Endothelial cell of umbilical vein (primary cell): ENCODE measurements around the gene COL4A2. TPM values are rescaled to one million over a fixed set of nuclear protein-coding genes. Genes with fewer than 3 reads are reported as not detected.

Experiments
- BruUV-seq: library from RNA; stranded (reverse); fragments of 400-500 nt; replicated peaks from 2 replicates; lab custom pipeline; 2021; lab: Mats Ljungman, UMichigan
- CTCF ChIA-PET: fragments of 300-600, 350-600 bp; sonication (Branson Sonifier 250); formaldehyde crosslinking; loops from one replicate; lab custom pipeline; 2021; ENCODE audit warnings: antibody characterized with exemption, inconsistent platforms; lab: Charles Lee
- POLR2A ChIA-PET: fragments of 300-600, 350-600 bp; sonication (Branson Sonifier 250); formaldehyde crosslinking; loops from one replicate; lab custom pipeline; 2021; ENCODE audit warnings: antibody characterized with exemption, inconsistent platforms; lab: Charles Lee
- DNase-seq: peaks from one replicate; pipeline ENCODE4 v3.0.0-alpha.2; 2011; ENCODE audit warnings: low read depth, low spot score
- FAIRE-seq: peaks from 2 replicates; lab custom pipeline; 2011; peaks lifted over from hg19 to GRCh38; lab: Jason Lieb, UNC
- H2AFZ ChIP-seq: 2 replicates; pipeline ENCODE4 v1.6.0; 2012; ENCODE audit warnings: low read depth, low read length, control low read depth, inconsistent platforms
- H3K27ac ChIP-seq: 2 replicates; pipeline ENCODE4 v1.5.1; 2011; ENCODE audit warnings: low read depth, mild to moderate bottlenecking, control low read depth, low read length, moderate library complexity; ENCODE audit not compliant: insufficient read depth
- H3K27me3 ChIP-seq, 2 experiments: 2 replicates each; pipeline versions ENCODE4 v1.6.0 to v1.6.1; 2011; ENCODE audit warnings: low read length in 2 of 2, mixed read lengths in 1 of 2; ENCODE audit not compliant: control insufficient read depth in 2 of 2, insufficient read depth in 2 of 2
- H3K36me3 ChIP-seq, 2 experiments: 2 replicates in 1 of 2; 3 replicates in 1 of 2; pipeline ENCODE4 v1.5.1; 2011; ENCODE audit warnings: low read length in 2 of 2, mild to moderate bottlenecking in 1 of 2, moderate library complexity in 1 of 2; ENCODE audit not compliant: control insufficient read depth in 2 of 2, insufficient read depth in 2 of 2; ENCODE audit errors: extremely low read depth in 1 of 2
- H3K4me1 ChIP-seq: 3 replicates; pipeline ENCODE4 v1.5.1; 2011; ENCODE audit warnings: mild to moderate bottlenecking, low read length; ENCODE audit not compliant: control insufficient read depth, insufficient read depth; ENCODE audit errors: extremely low read depth
- H3K4me2 ChIP-seq: 2 replicates; pipeline ENCODE4 v1.6.1; 2011; ENCODE audit warnings: low read length, control low read depth, mixed read lengths; ENCODE audit not compliant: insufficient read depth
- H3K4me3 ChIP-seq, 3 experiments: fragments of 200-600 bp in 1 of 3; sonication (generic), shearing (Covaris generic) in 1 of 3; replicated peaks in 1 of 3; 2 replicates each; pipeline ENCODE4 v1.5.1; 2011 to 2016; ENCODE audit warnings: control low read depth in 3 of 3, low read length in 3 of 3, mild to moderate bottlenecking in 2 of 3, inconsistent platforms in 1 of 3, low read depth in 1 of 3, moderate library complexity in 1 of 3; ENCODE audit not compliant: insufficient read depth in 1 of 3
- H3K79me2 ChIP-seq: 2 replicates; pipeline ENCODE4 v1.6.0; 2012; ENCODE audit warnings: low read length, inconsistent platforms; ENCODE audit not compliant: control insufficient read depth, insufficient read depth
- H3K9ac ChIP-seq: replicated peaks from 2 replicates; pipeline ENCODE3; 2011; ENCODE audit warnings: low read length, control low read depth; ENCODE audit not compliant: insufficient read depth; ENCODE audit errors: extremely low read depth
- H3K9me1 ChIP-seq: replicated peaks from 3 replicates; pipeline ENCODE4 v1.6.0; 2011; ENCODE audit warnings: mild to moderate bottlenecking, low read length; ENCODE audit not compliant: control insufficient read depth, insufficient read depth; ENCODE audit errors: extremely low read depth
- H3K9me3 ChIP-seq: replicated peaks from 2 replicates; pipeline ENCODE4 v1.5.1; 2012; ENCODE audit warnings: low read length, inconsistent platforms; ENCODE audit not compliant: control insufficient read depth, insufficient read depth
- H4K20me1 ChIP-seq: replicated peaks from 2 replicates; pipeline ENCODE3; 2011; ENCODE audit warnings: mild to moderate bottlenecking, low read length; ENCODE audit not compliant: control insufficient read depth, insufficient read depth; ENCODE audit errors: extremely low read depth
- CTCF ChIP-seq, 2 donors: IDR thresholded peaks; 1 replicate in 1 of 2; 2 replicates in 1 of 2; pipeline ENCODE4 v1.5.1; 2011; ENCODE audit warnings: low read length in 2 of 2, mild to moderate bottlenecking in 2 of 2, moderate library complexity in 2 of 2, control low read depth in 1 of 2, inconsistent platforms in 1 of 2, low read depth in 1 of 2; ENCODE audit not compliant: insufficient read depth in 1 of 2; ENCODE audit errors: extremely low read depth in 1 of 2
- EZH2 ChIP-seq: IDR thresholded peaks from 2 replicates; pipeline ENCODE4 v1.6.1; 2012; ENCODE audit warnings: borderline replicate concordance, low read depth, mild to moderate bottlenecking, moderate library complexity, low read length, inconsistent platforms; ENCODE audit not compliant: severe bottlenecking
- FOS ChIP-seq: IDR thresholded peaks from 2 replicates; pipeline ENCODE4 v1.6.1; 2011; ENCODE audit warnings: mild to moderate bottlenecking, low read length, moderate library complexity, borderline replicate concordance; ENCODE audit not compliant: insufficient read depth
- GATA2 ChIP-seq: IDR thresholded peaks from 2 replicates; pipeline ENCODE4 v1.7.0; 2011; ENCODE audit warnings: low read depth, mild to moderate bottlenecking, moderate library complexity, mixed read lengths, low read length; ENCODE audit not compliant: insufficient read length, insufficient read depth
- JUN ChIP-seq: IDR thresholded peaks from 2 replicates; pipeline ENCODE4 v1.6.1; 2011; ENCODE audit warnings: borderline replicate concordance, low read depth; ENCODE audit not compliant: insufficient read length, insufficient read depth
- MAX ChIP-seq: IDR thresholded peaks from 2 replicates; pipeline ENCODE4 v1.6.1; 2011; ENCODE audit not compliant: insufficient read depth, insufficient read length
- MYC ChIP-seq: IDR thresholded peaks from one replicate; pipeline ENCODE4 v1.6.1; 2011; ENCODE audit warnings: mild to moderate bottlenecking, low read depth, low read length
- POLR2A ChIP-seq: IDR thresholded peaks from 2 replicates; pipeline ENCODE4 v1.6.1; 2012; ENCODE audit warnings: low read depth, mild to moderate bottlenecking, control low read depth, low read length
- POLR2AphosphoS5 ChIP-seq: IDR thresholded peaks from 2 replicates; pipeline ENCODE4 v1.6.1; 2012; ENCODE audit warnings: low read depth, mild to moderate bottlenecking, control low read depth, low read length, moderate library complexity; ENCODE audit not compliant: insufficient read depth
- dilution Hi-C: fragments of 300-500 bp; cut with MboI; formaldehyde crosslinking; loops from one replicate; pipeline ENCODE4 v1.15.0; 2019; ENCODE audit warnings: low sequenced_read_pairs; ENCODE audit not compliant: extremely low pct_ligation_motif_present
- intact Hi-C: fragments of 100-400 bp; cut with micrococcal nuclease; formaldehyde crosslinking; loops from one replicate; pipeline ENCODE4 v1.10.0; 2022
- polyA plus RNA-seq, 4 experiments: library from polyadenylated mRNA; depleted of rRNA in 3 of 4; stranded (reverse) in 3 of 4; unstranded in 1 of 4; fragments of >200 nt; gene quantifications; 2 replicates each; pipeline versions ENCODE4 v1.2.1 to v1.2.3, GENCODE V29; 2011 to 2012; ENCODE audit warnings: missing spikeins in 1 of 4
- total RNA-seq: library from RNA; stranded (reverse); gene quantifications from 2 replicates; pipeline ENCODE4 v1.2.3, GENCODE V29; 2021

COL4A2 gene
- total and polyA plus RNA-seq, 2 donors (not counting 3 experiments of a cell fraction or from before 2014, with no cell fraction given): 792 to 940 TPM

DNA sequence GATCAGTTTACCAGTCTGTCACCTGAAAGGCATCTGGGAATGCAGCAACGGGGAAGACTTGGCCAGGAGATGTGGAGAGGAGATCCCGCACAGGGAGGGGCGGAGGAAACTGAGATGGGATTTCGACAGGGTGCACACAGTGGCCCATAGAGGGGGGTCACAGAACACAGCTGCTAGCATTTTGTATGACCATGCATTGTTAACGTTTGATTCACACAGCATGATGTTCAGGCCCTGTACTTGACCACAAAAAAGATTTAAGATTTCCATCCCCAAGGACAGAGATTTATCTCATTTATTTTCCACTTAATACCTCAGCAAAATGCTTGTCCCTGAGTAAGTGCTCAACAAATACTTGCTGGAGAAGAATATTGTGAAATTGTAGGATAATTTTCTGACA lies 191.2 kb downstream of the COL4A2 start:
- Histone ChIP-seq H3K9me3 (no peaks in the 10 kb centered on the region), H3K4me3 (no peak overlapping the region), H3K9me1 (no peaks in the 10 kb centered on the region), H2AFZ (no peak overlapping the region), H4K20me1 (no peaks in the 10 kb centered on the region), H3K27ac (no peak overlapping the region), H3K9ac (no peak overlapping the region), H3K79me2 (no peaks in the 10 kb centered on the region), H3K27me3 (no peaks in the 10 kb centered on the region), H3K4me2 (no peak overlapping the region), H3K36me3 (peaks cover 30 to 48% of the 10 kb centered on the region in 2 experiments), H3K4me1 (peaks cover 4% of the 10 kb centered on the region)
- TF ChIP-seq JUN (no peak), POLR2A (no peak), FOS (no peak), GATA2 (no peak), POLR2AphosphoS5 (no peak), CTCF (IDR thresholded peaks at IDR 0.05; ENCODE audit: extremely low read depth in 1 of 2, insufficient read depth in 1 of 2, low read depth in 1 of 2, low read length in 2 of 2) (no peak), MAX (no peak), MYC (no peak), EZH2 (no peak)
- POLR2A ChIA-PET: no interaction called here
- intact Hi-C loops: no loop called here
- no peak for FAIRE-seq
- BruUV-seq: no TSS peak
- CTCF ChIA-PET: no interaction called here
- dilution Hi-C loops: no loop called here
- no peak for DNase-seq
